HUES48 (cell line): ENCODE results near the gene TMEM114.

Source experiments
- H3K27ac ChIP-seq: one replicate; pipeline ENCODE4 v1.7.0; 2013; ENCODE audit warnings: low read depth, low read length, inconsistent platforms
- H3K27me3 ChIP-seq: 2 replicates; pipeline ENCODE4 v1.6.1; 2013; ENCODE audit warnings: mild to moderate bottlenecking, low read length; ENCODE audit not compliant: control insufficient read depth, insufficient read depth
- H3K36me3 ChIP-seq: 2 replicates; pipeline ENCODE4 v1.6.1; 2013; ENCODE audit warnings: low read length; ENCODE audit not compliant: control insufficient read depth, insufficient read depth
- H3K4me1 ChIP-seq: 2 replicates; pipeline ENCODE4 v1.6.1; 2013; ENCODE audit warnings: mild to moderate bottlenecking, low read length; ENCODE audit not compliant: control insufficient read depth, insufficient read depth
- H3K4me3 ChIP-seq: 2 replicates; pipeline ENCODE4 v1.5.1; 2013; ENCODE audit warnings: mild to moderate bottlenecking, low read depth, low read length
- H3K9ac ChIP-seq: 2 replicates; pipeline ENCODE4 v1.6.1; 2013; ENCODE audit warnings: mild to moderate bottlenecking, low read depth, low read length, moderate library complexity
- H3K9me3 ChIP-seq: 2 replicates; pipeline ENCODE4 v1.6.1; 2013; ENCODE audit warnings: low read length; ENCODE audit not compliant: control insufficient read depth, insufficient read depth

The TMEM114 gene

DNA sequence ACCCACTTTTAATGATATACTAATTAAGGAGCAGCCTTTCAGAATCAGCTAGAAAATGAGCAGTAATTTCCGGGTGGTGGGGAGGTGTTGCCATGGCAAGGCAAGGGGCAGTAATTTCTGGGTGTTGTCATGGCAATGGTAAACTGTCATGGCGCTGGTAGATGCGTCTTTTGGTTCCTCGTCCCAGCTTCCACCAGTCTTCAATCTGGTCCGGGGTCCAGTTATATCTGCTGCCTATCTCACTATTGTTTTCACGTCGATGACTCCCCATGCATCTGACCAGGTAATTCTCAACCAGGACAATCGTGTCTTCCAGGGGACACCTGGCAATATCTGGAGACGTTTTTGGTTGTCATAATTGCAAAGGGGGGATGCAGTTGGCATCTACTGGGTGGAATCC lies 34.9 kb downstream of the TMEM114 start:
- H3K27ac ChIP-seq, result no peak overlapping the region
- H3K4me3 ChIP-seq, result no peak overlapping the region
- H3K4me1 ChIP-seq, result no peaks in the 10 kb centered on the region
- no peaks in the 10 kb centered on the region for H3K36me3 ChIP-seq
- H3K9ac ChIP-seq, result no peak overlapping the region
- no peaks in the 10 kb centered on the region for H3K9me3 ChIP-seq
- 0 out of 2 replicates have a peak, but pooled peaks cover 4% of the 10 kb centered on the region for H3K27me3 ChIP-seq

DNA sequence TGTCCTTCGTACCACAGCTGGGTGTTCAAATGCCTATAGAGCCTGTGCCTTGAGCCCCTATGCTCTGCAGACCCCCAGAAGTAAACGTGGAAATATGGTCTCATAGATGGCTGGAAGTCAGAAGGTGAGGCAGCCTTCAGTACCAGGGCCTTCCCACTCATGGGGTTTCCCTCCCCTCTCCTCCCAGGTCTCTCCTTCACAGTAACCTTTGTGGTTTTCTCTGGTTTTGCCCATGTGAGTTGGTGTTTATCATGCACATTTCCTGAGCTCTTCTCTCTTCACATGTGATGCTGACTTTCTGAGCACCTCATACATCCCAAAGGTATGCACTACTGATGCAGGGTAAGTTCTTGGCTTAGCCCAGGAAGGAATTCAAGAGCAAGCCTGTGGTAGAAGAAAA lies 35.4 kb downstream of the TMEM114 start:
- Histone ChIP-seq H3K4me1 (no peaks in the 10 kb centered on the region), H3K9me3 (no peaks in the 10 kb centered on the region), H3K27ac (no peak overlapping the region), H3K36me3 (no peaks in the 10 kb centered on the region), H3K27me3 (0 out of 2 replicates have a peak, but pooled peaks cover 4% of the 10 kb centered on the region), H3K9ac (no peak overlapping the region), H3K4me3 (no peak overlapping the region)

DNA sequence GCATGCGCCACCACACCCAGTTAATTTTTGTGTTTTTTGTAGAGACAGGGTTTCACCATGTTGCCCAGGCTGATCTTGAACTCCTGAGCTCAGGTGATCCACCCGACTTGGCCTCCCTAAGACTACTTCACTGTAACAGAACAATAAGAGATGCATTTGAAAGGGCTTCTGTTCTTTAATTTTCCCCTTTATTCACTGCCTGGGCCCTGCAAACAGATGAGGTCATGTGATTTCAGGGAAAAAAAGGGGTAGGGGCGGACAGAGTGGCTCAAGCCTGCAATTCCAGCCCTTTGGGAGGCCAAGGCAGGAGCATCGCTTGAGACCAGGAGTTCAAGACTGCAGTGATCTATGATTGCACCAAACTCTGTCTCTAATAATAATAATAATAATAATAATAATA lies 36.3 kb downstream of the TMEM114 start:
- no peaks in the 10 kb centered on the region for H3K36me3 ChIP-seq
- H3K9me3 ChIP-seq, result no peaks in the 10 kb centered on the region
- H3K27me3 ChIP-seq, result 0 out of 2 replicates have a peak, but pooled peaks cover 4% of the 10 kb centered on the region

DNA sequence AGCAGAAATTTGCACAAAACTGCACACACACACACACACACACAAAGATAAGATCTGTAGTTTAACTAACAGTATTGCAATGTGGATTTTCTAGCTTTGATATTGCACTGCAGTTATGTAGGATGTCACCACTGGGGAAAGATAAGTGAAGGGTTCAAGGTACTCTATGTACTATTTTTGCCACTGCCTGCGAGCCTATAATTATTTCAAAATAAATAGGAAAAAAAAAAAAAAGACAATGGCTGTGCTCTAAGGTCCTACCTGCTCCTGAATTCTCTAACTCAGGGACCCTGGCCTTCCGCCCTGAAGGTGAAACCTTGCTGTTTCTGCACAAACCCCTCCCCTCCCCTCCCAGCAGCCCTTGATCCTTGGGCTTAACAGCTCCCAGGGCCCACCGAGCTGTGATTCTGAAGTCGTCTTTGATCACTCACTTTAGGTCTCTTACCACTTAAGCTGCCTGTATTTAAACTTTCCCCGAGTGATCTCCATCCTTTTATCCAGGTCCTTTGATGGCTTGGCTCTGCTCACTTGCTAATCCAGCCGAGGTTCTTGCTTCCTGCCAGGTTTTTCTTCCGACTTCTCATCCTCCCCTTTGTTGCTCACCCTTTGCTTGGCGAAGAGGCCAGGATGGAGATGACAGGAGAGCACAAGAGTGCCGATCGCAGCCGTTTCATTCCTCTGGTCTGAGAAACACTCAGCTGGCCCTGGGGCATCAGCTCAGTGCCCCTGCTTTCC lies 37.7 kb downstream of the TMEM114 start:
- Histone ChIP-seq H3K4me1 (no peaks in the 10 kb centered on the region), H3K9me3 (no peaks in the 10 kb centered on the region), H3K27ac (no peak overlapping the region), H3K9ac (no peak overlapping the region), H3K36me3 (no peaks in the 10 kb centered on the region), H3K4me3 (no peak overlapping the region), H3K27me3 (0 out of 2 replicates have a peak, but pooled peaks cover 4% of the 10 kb centered on the region)

More for the DNA sequence above, 36.3 kb downstream of the TMEM114 start:
- Histone ChIP-seq H3K4me1 (no peaks in the 10 kb centered on the region), H3K9ac (no peak overlapping the region), H3K4me3 (no peak overlapping the region), H3K27ac (no peak overlapping the region)

DNA sequence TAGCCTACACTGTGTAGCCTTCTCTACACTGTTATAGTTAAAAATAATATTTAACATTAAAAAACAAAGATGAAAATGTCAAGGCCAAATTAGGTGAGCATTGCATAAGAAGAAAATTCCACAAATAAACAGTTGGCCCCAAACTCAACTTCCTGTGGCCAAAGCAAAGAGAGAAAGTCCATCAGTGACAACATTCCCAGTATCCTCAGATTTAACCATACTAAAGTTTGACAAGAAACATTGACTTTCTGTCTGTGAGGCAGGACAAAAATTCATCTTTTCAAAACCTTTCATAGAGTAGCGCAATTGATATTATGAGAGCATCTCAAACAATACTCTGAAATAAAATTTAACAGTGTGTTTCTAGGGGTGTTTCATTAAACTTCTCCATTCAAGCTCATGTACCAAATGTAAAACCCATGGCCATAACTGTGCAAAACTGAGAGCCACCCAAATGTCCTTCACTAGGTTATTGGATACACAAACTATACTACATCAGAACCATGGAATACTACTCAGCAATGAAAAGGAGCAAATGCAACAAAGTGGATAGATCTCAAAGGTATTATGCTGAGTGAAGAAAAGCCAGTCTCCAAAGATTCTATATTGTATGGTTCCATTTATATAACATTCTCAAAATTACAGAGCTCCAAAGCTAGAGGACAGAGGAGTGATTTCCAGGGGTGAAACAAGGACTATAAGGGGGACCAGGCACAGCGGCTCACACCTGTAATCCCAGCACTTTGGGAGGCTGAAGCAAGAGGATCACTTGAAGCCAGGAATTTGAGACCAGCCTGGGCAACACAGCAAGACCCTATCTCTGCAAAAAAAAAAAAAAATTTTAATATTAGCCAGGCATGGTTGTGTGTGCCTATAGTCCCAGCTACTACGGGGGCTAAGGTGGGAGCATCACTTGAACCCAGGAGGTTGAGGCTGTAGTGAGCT lies 38.7 kb downstream of the TMEM114 start:
- Histone ChIP-seq H3K36me3 (no peaks in the 10 kb centered on the region), H3K4me3 (no peak overlapping the region), H3K27ac (no peak overlapping the region), H3K4me1 (no peaks in the 10 kb centered on the region), H3K27me3 (0 out of 2 replicates have a peak, but pooled peaks cover 4% of the 10 kb centered on the region), H3K9me3 (no peaks in the 10 kb centered on the region), H3K9ac (no peak overlapping the region)

GRCh38 chr16:8550728-8551387 lies 39.5 kb downstream of the TMEM114 start:
- no peak overlapping the region for H3K27ac ChIP-seq
- H3K4me3 ChIP-seq, result no peak overlapping the region
- no peaks in the 10 kb centered on the region for H3K9me3 ChIP-seq
- H3K27me3 ChIP-seq, result 0 out of 2 replicates have a peak, but pooled peaks cover 4% of the 10 kb centered on the region
- no peak overlapping the region for H3K9ac ChIP-seq
- H3K36me3 ChIP-seq, result no peaks in the 10 kb centered on the region
- H3K4me1 ChIP-seq, result no peaks in the 10 kb centered on the region

GRCh38 chr16:8549843-8550412 lies 40.4 kb downstream of the TMEM114 start:
- H3K27me3 ChIP-seq, result peaks cover 4% of the 10 kb centered on the region; the same call in 1 of the 2 replicates

DNA sequence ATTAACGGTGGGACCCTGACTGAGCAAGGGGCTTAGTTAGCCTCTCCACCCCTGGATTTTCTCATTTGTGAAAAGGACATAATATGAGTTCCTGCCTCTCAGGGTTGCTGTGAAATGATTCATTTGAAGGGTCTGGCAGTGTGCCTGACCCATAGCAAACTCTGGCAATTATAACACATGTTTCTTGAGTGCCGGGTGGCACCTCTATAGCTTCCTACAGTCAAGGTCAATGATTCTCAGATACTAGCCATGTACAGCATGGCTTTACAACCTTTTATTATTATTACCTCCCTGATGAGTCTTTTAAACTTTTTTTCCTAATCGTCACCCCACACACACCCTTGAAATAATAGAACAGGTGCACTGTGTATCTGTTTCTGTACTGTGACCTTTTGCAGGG lies 42.1 kb downstream of the TMEM114 start:
- Histone ChIP-seq H3K4me1 (no peaks in the 10 kb centered on the region), H3K27me3 (peaks cover 4% of the 10 kb centered on the region; the same call in 1 of the 2 replicates), H3K4me3 (no peak overlapping the region)

More at GRCh38 chr16:8549843-8550412, 40.4 kb downstream of the TMEM114 start:
- no peak overlapping the region for H3K27ac ChIP-seq
- H3K4me3 ChIP-seq, result no peak overlapping the region
- H3K9ac ChIP-seq, result no peak overlapping the region
- no peaks in the 10 kb centered on the region for H3K36me3 ChIP-seq
- H3K9me3 ChIP-seq, result no peaks in the 10 kb centered on the region
- H3K4me1 ChIP-seq, result no peaks in the 10 kb centered on the region

GRCh38 chr16:8547762-8548161 lies 42.5 kb downstream of the TMEM114 start:
- H3K27me3 ChIP-seq, result peaks cover 4% of the 10 kb centered on the region; the same call in 1 of the 2 replicates
- no peaks in the 10 kb centered on the region for H3K4me1 ChIP-seq

More for the DNA sequence above, 42.1 kb downstream of the TMEM114 start:
- H3K9ac ChIP-seq, result no peak overlapping the region
- H3K36me3 ChIP-seq, result no peaks in the 10 kb centered on the region
- H3K9me3 ChIP-seq, result no peaks in the 10 kb centered on the region
- H3K27ac ChIP-seq, result no peak overlapping the region

DNA sequence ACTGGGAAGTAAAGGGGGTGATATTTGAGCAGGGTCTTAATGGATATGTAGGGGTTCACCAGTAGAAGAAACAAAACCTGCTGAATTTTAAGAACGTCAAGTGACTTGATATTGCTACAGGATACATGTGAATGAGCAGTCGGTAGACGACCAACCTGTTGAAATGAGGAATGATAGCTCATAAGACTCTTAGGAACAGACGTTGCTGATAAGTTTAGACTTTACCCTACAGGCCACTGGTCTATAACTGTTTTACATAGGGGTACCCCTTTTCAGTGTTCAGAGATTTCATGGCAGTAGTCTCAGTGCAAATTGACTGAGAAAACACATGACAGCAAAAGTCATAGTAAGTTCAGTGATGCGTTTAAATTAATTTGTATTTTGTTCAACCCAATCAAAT lies 45.9 kb downstream of the TMEM114 start:
- H3K4me1 ChIP-seq, result no peaks in the 10 kb centered on the region
- H3K9me3 ChIP-seq, result no peaks in the 10 kb centered on the region
- no peaks in the 10 kb centered on the region; the same call in 1 of the 2 replicates for H3K27me3 ChIP-seq
- H3K36me3 ChIP-seq, result no peaks in the 10 kb centered on the region
- no peak overlapping the region for H3K27ac ChIP-seq
- no peak overlapping the region for H3K4me3 ChIP-seq
- no peak overlapping the region for H3K9ac ChIP-seq

More at GRCh38 chr16:8547762-8548161, 42.5 kb downstream of the TMEM114 start:
- Histone ChIP-seq H3K27ac (no peak overlapping the region), H3K36me3 (no peaks in the 10 kb centered on the region), H3K9me3 (no peaks in the 10 kb centered on the region), H3K9ac (no peak overlapping the region), H3K4me3 (no peak overlapping the region)
